KMS-11 (cell line): ENCODE data around the gene NR4A1.

ENCODE experiments used
- H2AFZ ChIP-seq: fragments of 200-600 bp; sonication (generic); 2 replicates; pipeline ENCODE4 v1.6.1; 2016; ENCODE audit warnings: antibody characterized with exemption, mixed run types, low read depth
- H3K27ac ChIP-seq: fragments of 200-600 bp; sonication (generic); 2 replicates; pipeline ENCODE4 v1.6.1; 2016; ENCODE audit warnings: mild to moderate bottlenecking, mixed run types
- H3K27me3 ChIP-seq: fragments of 200-600 bp; sonication (generic); 2 replicates; pipeline ENCODE4 v1.6.1; 2017; ENCODE audit warnings: mild to moderate bottlenecking, low read depth, mixed run types, moderate library complexity; ENCODE audit not compliant: insufficient read depth
- H3K36me3 ChIP-seq: fragments of 200-600 bp; sonication (generic); 2 replicates; pipeline ENCODE4 v1.6.1; 2017; ENCODE audit warnings: mild to moderate bottlenecking, mixed run types; ENCODE audit not compliant: insufficient read depth
- H3K4me1 ChIP-seq: fragments of 200-600 bp; sonication (generic); 2 replicates; pipeline ENCODE4 v1.6.1; 2016; ENCODE audit warnings: mild to moderate bottlenecking, low read depth, mixed run types; ENCODE audit not compliant: poor library complexity, severe bottlenecking
- H3K4me2 ChIP-seq: fragments of 200-600 bp; sonication (generic); 2 replicates; pipeline ENCODE4 v1.7.0; 2016; ENCODE audit warnings: mild to moderate bottlenecking, mixed run types
- H3K4me3 ChIP-seq: fragments of 200-600 bp; sonication (generic); IDR thresholded peaks from 2 replicates; pipeline ENCODE4 v1.6.1; 2017; ENCODE audit warnings: low read depth, low read length, mixed read lengths; ENCODE audit not compliant: insufficient read depth
- H3K79me2 ChIP-seq: fragments of 200-600 bp; sonication (generic); 2 replicates; pipeline ENCODE4 v1.6.1; 2016; ENCODE audit warnings: low read depth, mixed run types; ENCODE audit not compliant: insufficient read depth
- H3K9ac ChIP-seq: fragments of 200-600 bp; sonication (generic); 2 replicates; pipeline ENCODE4 v1.6.1; 2016; ENCODE audit warnings: mild to moderate bottlenecking, mixed run types
- H4K20me1 ChIP-seq: fragments of 200-600 bp; sonication (generic); 2 replicates; pipeline ENCODE4 v1.6.1; 2016; ENCODE audit warnings: mild to moderate bottlenecking, mixed run types; ENCODE audit not compliant: insufficient read depth
- CTCF ChIP-seq: fragments of 200-600 bp; sonication (generic); conservative IDR thresholded peaks from 2 replicates; pipeline ENCODE4 v1.6.1; 2017; ENCODE audit warnings: low read depth, mild to moderate bottlenecking, antibody characterized with exemption, low read length, moderate library complexity, mixed read lengths

NR4A1 gene

GRCh38 chr12:52011602-52012214 lies 39.5 kb upstream of the NR4A1 start:
- no peak overlapping the region for H3K4me3 ChIP-seq
- H3K4me1 ChIP-seq: no peaks in the 10 kb centered on the region
- no peak overlapping the region for H3K27ac ChIP-seq
- H3K4me2 ChIP-seq: no peak overlapping the region
- H3K36me3 ChIP-seq: no peaks in the 10 kb centered on the region
- H3K79me2 ChIP-seq: no peaks in the 10 kb centered on the region
- H3K9ac ChIP-seq: no peak overlapping the region
- no peak overlapping the region for H2AFZ ChIP-seq
- no peak for TF ChIP-seq CTCF
- H4K20me1 ChIP-seq: no peaks in the 10 kb centered on the region
- H3K27me3 ChIP-seq: peaks cover 14% of the 10 kb centered on the region; the same call in 1 of the 2 replicates

GRCh38 chr12:52013626-52014310 lies 37.5 kb upstream of the NR4A1 start:
- no peaks in the 10 kb centered on the region for H4K20me1 ChIP-seq
- H3K79me2 ChIP-seq: no peaks in the 10 kb centered on the region
- no peak overlapping the region for H3K4me2 ChIP-seq
- no peak overlapping the region for H3K9ac ChIP-seq
- no peaks in the 10 kb centered on the region for H3K4me1 ChIP-seq
- no peak overlapping the region for H3K4me3 ChIP-seq
- no peaks in the 10 kb centered on the region for H3K27me3 ChIP-seq
- no peak for TF ChIP-seq CTCF
- H3K27ac ChIP-seq: no peak overlapping the region
- H2AFZ ChIP-seq: no peak overlapping the region
- no peaks in the 10 kb centered on the region for H3K36me3 ChIP-seq

GRCh38 chr12:52014567-52015530 lies 36.4 kb upstream of the NR4A1 start:
- no peaks in the 10 kb centered on the region for H3K27me3 ChIP-seq
- no peaks in the 10 kb centered on the region for H3K79me2 ChIP-seq
- H3K4me3 ChIP-seq: no peak overlapping the region
- no peak for TF ChIP-seq CTCF
- no peaks in the 10 kb centered on the region for H4K20me1 ChIP-seq
- no peaks in the 10 kb centered on the region for H3K4me1 ChIP-seq
- no peak overlapping the region for H2AFZ ChIP-seq
- no peak overlapping the region for H3K9ac ChIP-seq
- no peak overlapping the region for H3K4me2 ChIP-seq
- no peaks in the 10 kb centered on the region for H3K36me3 ChIP-seq
- H3K27ac ChIP-seq: no peak overlapping the region

GRCh38 chr12:52015532-52016041 lies 35.7 kb upstream of the NR4A1 start:
- Histone ChIP-seq H3K27me3 (no peaks in the 10 kb centered on the region), H3K79me2 (no peaks in the 10 kb centered on the region), H3K4me1 (no peaks in the 10 kb centered on the region), H3K4me2 (no peak overlapping the region), H3K9ac (no peak overlapping the region), H3K4me3 (no peak overlapping the region), H3K27ac (no peak overlapping the region), H2AFZ (no peak overlapping the region), H3K36me3 (no peaks in the 10 kb centered on the region), H4K20me1 (no peaks in the 10 kb centered on the region)
- TF ChIP-seq CTCF: no peak
